Transverse colon (tissue), 4 donors: ENCODE measurements around the gene RASSF6. TPM values are rescaled to one million over a fixed set of nuclear protein-coding genes. Genes with fewer than 3 reads are reported as not detected.

ENCODE experiments used
- DNase-seq: peaks from one replicate; pipeline ENCODE4 v3.0.0-alpha.2; 2019
- H3K27ac ChIP-seq, 4 donors: fragments of 200-600 bp; sonication (generic); 2 replicates each; pipeline ENCODE4 v1.5.1; 2016 to 2018; ENCODE audit warnings: inconsistent platforms in 4 of 4
- H3K27me3 ChIP-seq: fragments of 200-600 bp; sonication (generic); 2 replicates; pipeline ENCODE4 v1.5.1; 2017; ENCODE audit warnings: inconsistent platforms
- H3K36me3 ChIP-seq, 4 donors: fragments of 200-600 bp; sonication (generic); 2 replicates each; pipeline ENCODE4 v1.5.1; 2017 to 2019; ENCODE audit warnings: inconsistent platforms in 4 of 4
- H3K4me1 ChIP-seq, 4 donors: fragments of 200-600 bp; sonication (generic); 2 replicates each; pipeline ENCODE4 v1.5.1; 2017 to 2020; ENCODE audit warnings: inconsistent platforms in 4 of 4
- H3K4me3 ChIP-seq, 4 donors: fragments of 200-600 bp; sonication (generic); 1 replicate in 1 of 4; 2 replicates in 3 of 4; pipeline versions ENCODE4 v1.5.1 to v1.6.1; 2017 to 2019; ENCODE audit warnings: inconsistent platforms in 4 of 4
- H3K9me3 ChIP-seq, 2 donors: fragments of 200-600 bp; sonication (generic); 2 replicates each; pipeline ENCODE4 v1.5.1; 2017 to 2019; ENCODE audit warnings: inconsistent platforms in 2 of 2
- CTCF ChIP-seq, 5 experiments: fragments of 200-600 bp in 3 of 5; fragments of 450-650 bp in 2 of 5; sonication (generic) in 3 of 5; IDR thresholded peaks; 1 replicate in 2 of 5; 2 replicates in 3 of 5; pipeline ENCODE4 v1.5.1; 2016 to 2017; ENCODE audit warnings: antibody characterized with exemption in 5 of 5, inconsistent platforms in 3 of 5, mild to moderate bottlenecking in 2 of 5, moderate library complexity in 1 of 5
- EP300 ChIP-seq: sonication (generic); formaldehyde crosslinking; IDR thresholded peaks from one replicate; pipeline ENCODE4 v1.6.1; 2017; ENCODE audit warnings: antibody characterized with exemption, low read depth
- POLR2A ChIP-seq: fragments of 450-650 bp; IDR thresholded peaks from one replicate; pipeline ENCODE4 v1.6.1; 2016; ENCODE audit warnings: antibody characterized with exemption, mild to moderate bottlenecking, moderate library complexity
- POLR2AphosphoS5 ChIP-seq, 3 donors: sonication (generic); formaldehyde crosslinking; IDR thresholded peaks; one replicate each; pipeline ENCODE4 v1.6.1; 2016; ENCODE audit warnings: antibody characterized with exemption in 3 of 3
- whole genome bisulfite sequencing, 2 donors: methylation state at CpG; one replicate each; pipeline ENCODE4 v1.1.5; 2018; ENCODE audit warnings: low coverage in 1 of 2; 5-methylcytosine and 5-hydroxymethylcytosine counted together
- in situ Hi-C, 4 donors: fragments of 200-750 bp; cut with MboI; loops; one replicate each; pipeline versions ENCODE4 v1.15.0 to v1.15.1; 2017; ENCODE audit warnings: low sequenced_read_pairs in 3 of 4, low pct_ligation_motif_present in 1 of 4, low pct_unique_long_range_greater_than_20kb in 1 of 4
- intact Hi-C: fragments of 100-400 bp; cut with DNase I; formaldehyde crosslinking; loops from one replicate; pipeline ENCODE4 v1.15.1; 2023; ENCODE audit warnings: low total_unique reads
- total RNA-seq, 4 donors: library from RNA; depleted of rRNA; stranded (reverse); fragments of >200 nt; gene quantifications; one replicate each; pipeline ENCODE4 v1.1.0, GENCODE V29; 2016

Gene RASSF6
- total RNA-seq, 4 donors from 2014 or later: 30.7 to 49.4 (median 41.1) TPM

GRCh38 chr4:73593631-73594241, 26.5 kb downstream of the RASSF6 start:
- WGBS, 2 donors: 76 to 80% methylated on average over 6 of the region's 6 CpGs
- no peak for DNase-seq

GRCh38 chr4:73589887-73590801, 30.1 kb downstream of the RASSF6 start:
- in situ Hi-C loops (no loop called here), intact Hi-C loops (no loop called here)
- H3K36me3 ChIP-seq: no peaks in the 10 kb centered on the region
- WGBS, 2 donors: 48% methylated on average over 5 of the region's 5 CpGs
- H3K4me3 ChIP-seq: no peak overlapping the region
- H3K27ac ChIP-seq: peak overlapping the region; percentile 4 to 55 (median 10)
- H3K9me3 ChIP-seq: no peaks in the 10 kb centered on the region
- TF ChIP-seq EP300 (no peak), CTCF (IDR thresholded peaks at IDR 0.05) (no peak), POLR2A (no peak), POLR2AphosphoS5 (IDR thresholded peaks at IDR 0.05) (no peak)
- peaks cover 0 to 11% (median 0%) of the 10 kb centered on the region in 4 donors for H3K4me1 ChIP-seq
- H3K27me3 ChIP-seq: no peaks in the 10 kb centered on the region
- DNase-seq: no peak

More at GRCh38 chr4:73593631-73594241, 26.5 kb downstream of the RASSF6 start:
- intact Hi-C loops (no loop called here), in situ Hi-C loops (no loop called here)
- peaks cover under 1 to 14% (median 1%) of the 10 kb centered on the region in 4 donors for H3K4me1 ChIP-seq
- TF ChIP-seq EP300: no peak
- peak; percentile 44 to 66 (median 55) for TF ChIP-seq CTCF (IDR thresholded peaks at IDR 0.05)
- H3K27ac ChIP-seq: no peak overlapping the region
- H3K27me3 ChIP-seq: no peaks in the 10 kb centered on the region
- no peaks in the 10 kb centered on the region for H3K36me3 ChIP-seq
- no peaks in the 10 kb centered on the region for H3K9me3 ChIP-seq
- no peak overlapping the region for H3K4me3 ChIP-seq

- H3K4me1 ChIP-seq: peaks cover 0 to 11% (median 0%) of the 10 kb centered on the region in 4 donors
- in situ Hi-C loops (no loop called here), intact Hi-C loops (no loop called here)
- H3K9me3 ChIP-seq: no peaks in the 10 kb centered on the region
- peak overlapping the region in 1 of 4 donors; percentile 17 for H3K27ac ChIP-seq
- H3K36me3 ChIP-seq: no peaks in the 10 kb centered on the region
- H3K4me3 ChIP-seq: no peak overlapping the region
- no peak for TF ChIP-seq EP300
- no peak for TF ChIP-seq CTCF (IDR thresholded peaks at IDR 0.05)
- no peak for TF ChIP-seq POLR2AphosphoS5 (IDR thresholded peaks at IDR 0.05)
- TF ChIP-seq POLR2A: no peak
- 64 to 87% methylated on average over 4 of the region's 4 CpGs for WGBS, 2 donors
- DNase-seq: no peak
- no peaks in the 10 kb centered on the region for H3K27me3 ChIP-seq
These were observed 30.9 kb downstream of the RASSF6 start for GRCh38 chr4:73589261-73589847.

- peaks cover 0 to 11% (median 0%) of the 10 kb centered on the region in 4 donors for H3K4me1 ChIP-seq
- H3K27ac ChIP-seq: no peak overlapping the region
- intact Hi-C loops (no loop called here), in situ Hi-C loops (no loop called here)
- no peaks in the 10 kb centered on the region for H3K27me3 ChIP-seq
- H3K36me3 ChIP-seq: no peaks in the 10 kb centered on the region
- H3K4me3 ChIP-seq: no peak overlapping the region
- WGBS, 2 donors: 79 to 91% methylated on average over 1 of the region's 1 CpG
- DNase-seq: no peak
- TF ChIP-seq POLR2A (no peak), EP300 (no peak), POLR2AphosphoS5 (IDR thresholded peaks at IDR 0.05) (no peak)
- no peaks in the 10 kb centered on the region for H3K9me3 ChIP-seq
These were observed 31.6 kb downstream of the RASSF6 start for GRCh38 chr4:73588613-73589012.
